Measurements from ENCODE around the gene RPS18. TPM values are rescaled to one million over a fixed set of nuclear protein-coding genes. Genes with fewer than 3 reads are reported as not detected.
A peak's percentile ranks its signal among the peaks of the same experiment; 100 is the strongest.
"Not testable (repeated sequence)": the region's sequence is repeated elsewhere in the genome, so short reads cannot be mapped to it uniquely, and the experiment has no call there.

Gene RPS18
- total RNA-seq = 1,000 to 10,000 TPM; 1,188 to 1,719 TPM

- H3K36me3 ChIP-seq = peaks cover 57% of the 10 kb centered on the region
- H3K27ac ChIP-seq = peak within 1 kb of the TSS; percentile 86 to 87
- H3K27me3 ChIP-seq = no peaks in the 10 kb centered on the region
- H3K9me3 ChIP-seq = no peaks in the 10 kb centered on the region
- peak within 1 kb of the TSS; percentile 66 to 74 for H3K4me3 ChIP-seq
- peaks cover 0 to 47% of the 10 kb centered on the region in 2 donors for H3K4me1 ChIP-seq
- no peak for TF ChIP-seq CTCF (IDR thresholded peaks at IDR 0.05)
- peak; percentile 99 for DNase-seq (ENCODE audit: low spot score)
These were observed at the start of gene RPS18, which contains the start of gene VPS52 for GRCh38 chr6:33271468-33272274. Gene RPS18, plus strand, starts transcription at chr6:33272075. Its CDS starts 45 bp downstream, at chr6:33272120. Gene VPS52, minus strand, starts transcription at chr6:33271876. Its CDS starts 201 bp downstream, at chr6:33271675.

GRCh38 chr6:33226503-33227120 lies 45.3 kb upstream of the RPS18 start:
- not testable (repeated sequence) for H3K9me3 ChIP-seq; H3K4me3 ChIP-seq; H3K4me1 ChIP-seq; H3K27ac ChIP-seq; H3K27me3 ChIP-seq; DNase-seq (ENCODE audit: low spot score); H3K36me3 ChIP-seq

GRCh38 chr6:33235221-33235634 lies 36.6 kb upstream of the RPS18 start:
- no peak for TF ChIP-seq CTCF (IDR thresholded peaks at IDR 0.05)
- no peaks in the 10 kb centered on the region for H3K9me3 ChIP-seq
- H3K4me3 ChIP-seq = no peak overlapping the region
- no peaks in the 10 kb centered on the region for H3K4me1 ChIP-seq
- no peaks in the 10 kb centered on the region for H3K27me3 ChIP-seq
- no peak for DNase-seq (ENCODE audit: low spot score)
- H3K36me3 ChIP-seq = no peaks in the 10 kb centered on the region
- H3K27ac ChIP-seq = no peak overlapping the region

GRCh38 chr6:33236328-33236727 lies 35.5 kb upstream of the RPS18 start:
- H3K27ac ChIP-seq = no peak overlapping the region
- no peak for TF ChIP-seq CTCF (IDR thresholded peaks at IDR 0.05)
- H3K4me1 ChIP-seq = no peaks in the 10 kb centered on the region
- H3K4me3 ChIP-seq = no peak overlapping the region
- no peak for DNase-seq (ENCODE audit: low spot score)
- no peaks in the 10 kb centered on the region for H3K36me3 ChIP-seq
- no peaks in the 10 kb centered on the region for H3K27me3 ChIP-seq
- no peaks in the 10 kb centered on the region for H3K9me3 ChIP-seq

GRCh38 chr6:33236852-33237251 lies 35.0 kb upstream of the RPS18 start:
- no peak for DNase-seq (ENCODE audit: low spot score)
- Histone ChIP-seq H3K4me1 (no peaks in the 10 kb centered on the region), H3K27me3 (no peaks in the 10 kb centered on the region), H3K36me3 (no peaks in the 10 kb centered on the region), H3K4me3 (no peak overlapping the region), H3K9me3 (no peaks in the 10 kb centered on the region), H3K27ac (no peak overlapping the region)
- no peak for TF ChIP-seq CTCF (IDR thresholded peaks at IDR 0.05)

GRCh38 chr6:33237741-33238140 lies 34.1 kb upstream of the RPS18 start:
- DNase-seq (ENCODE audit: low spot score) = no peak
- no peak overlapping the region for H3K27ac ChIP-seq
- H3K4me1 ChIP-seq = no peaks in the 10 kb centered on the region
- H3K4me3 ChIP-seq = no peak overlapping the region
- H3K36me3 ChIP-seq = no peaks in the 10 kb centered on the region
- TF ChIP-seq CTCF (IDR thresholded peaks at IDR 0.05) = no peak
- H3K27me3 ChIP-seq = no peaks in the 10 kb centered on the region
- no peaks in the 10 kb centered on the region for H3K9me3 ChIP-seq

Data from right atrium auricular region (tissue), 2 donors.